Gastroesophageal sphincter (tissue), 3 donors: ENCODE results near the gene PDE10A.

Source experiments
- POLR2A ChIP-seq, 2 donors: fragments of 450-650 bp; IDR thresholded peaks; one replicate each; pipeline ENCODE4 v1.6.1; 2017; ENCODE audit warnings: antibody characterized with exemption in 2 of 2, mild to moderate bottlenecking in 2 of 2, moderate library complexity in 1 of 2
- TF ChIP-seq, protein P1 (sequence below), 4 experiments: fragments of 200-600 bp in 2 of 4; fragments of 450-650 bp in 2 of 4; sonication (generic) in 1 of 4; IDR thresholded peaks; one replicate each; pipeline ENCODE4 v1.5.1; 2017 to 2019; ENCODE audit warnings: antibody characterized with exemption in 4 of 4, mild to moderate bottlenecking in 2 of 4, moderate library complexity in 2 of 4

DNA sequence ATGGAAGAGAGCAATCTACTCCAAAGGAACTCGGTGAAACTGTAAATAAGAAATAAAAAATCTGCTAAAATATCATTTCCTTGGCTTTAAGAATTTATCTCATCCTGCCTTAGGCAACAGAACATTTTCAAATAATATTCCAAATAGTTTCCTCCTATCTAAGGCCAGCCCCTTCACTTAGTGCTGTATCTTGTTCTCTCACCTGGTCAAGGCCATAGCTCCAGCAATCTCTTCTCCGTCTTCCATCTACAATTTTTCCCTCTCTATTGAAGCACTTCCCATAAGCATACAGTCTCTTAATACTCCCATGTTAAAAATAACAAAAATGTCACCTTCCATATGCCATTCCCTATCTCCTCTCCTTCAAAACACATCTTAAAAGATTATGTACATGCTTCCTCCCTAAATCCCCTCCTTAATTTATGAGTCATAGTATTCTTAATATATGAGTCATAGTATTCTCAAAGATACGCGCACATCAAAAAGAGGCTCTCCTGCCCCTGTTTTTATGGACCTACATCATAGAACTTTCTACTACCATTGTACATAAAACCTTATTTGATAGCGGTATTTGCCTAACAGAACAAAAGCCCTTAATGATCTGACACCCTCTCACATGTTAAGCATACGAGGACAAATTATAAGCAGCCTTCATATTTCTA lies 146.9 kb downstream of the PDE10A start:
- TF ChIP-seq, protein P1, sequence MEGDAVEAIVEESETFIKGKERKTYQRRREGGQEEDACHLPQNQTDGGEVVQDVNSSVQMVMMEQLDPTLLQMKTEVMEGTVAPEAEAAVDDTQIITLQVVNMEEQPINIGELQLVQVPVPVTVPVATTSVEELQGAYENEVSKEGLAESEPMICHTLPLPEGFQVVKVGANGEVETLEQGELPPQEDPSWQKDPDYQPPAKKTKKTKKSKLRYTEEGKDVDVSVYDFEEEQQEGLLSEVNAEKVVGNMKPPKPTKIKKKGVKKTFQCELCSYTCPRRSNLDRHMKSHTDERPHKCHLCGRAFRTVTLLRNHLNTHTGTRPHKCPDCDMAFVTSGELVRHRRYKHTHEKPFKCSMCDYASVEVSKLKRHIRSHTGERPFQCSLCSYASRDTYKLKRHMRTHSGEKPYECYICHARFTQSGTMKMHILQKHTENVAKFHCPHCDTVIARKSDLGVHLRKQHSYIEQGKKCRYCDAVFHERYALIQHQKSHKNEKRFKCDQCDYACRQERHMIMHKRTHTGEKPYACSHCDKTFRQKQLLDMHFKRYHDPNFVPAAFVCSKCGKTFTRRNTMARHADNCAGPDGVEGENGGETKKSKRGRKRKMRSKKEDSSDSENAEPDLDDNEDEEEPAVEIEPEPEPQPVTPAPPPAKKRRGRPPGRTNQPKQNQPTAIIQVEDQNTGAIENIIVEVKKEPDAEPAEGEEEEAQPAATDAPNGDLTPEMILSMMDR (IDR thresholded peaks at IDR 0.05), result no peak
- no peak for TF ChIP-seq POLR2A (IDR thresholded peaks at IDR 0.05)
